Erythroblast (primary cell): ENCODE data around the gene DDX3X.
A peak's percentile ranks its signal among the peaks of the same experiment; 100 is the strongest.

ENCODE experiments used
- GATA1 ChIP-seq: IDR thresholded peaks from 2 replicates; pipeline ENCODE4 v1.6.1; 2011; ENCODE audit warnings: low read depth, mild to moderate bottlenecking, control low read depth, low read length, moderate library complexity
- POLR2A ChIP-seq: IDR thresholded peaks from 2 replicates; pipeline ENCODE4 v1.6.1; 2011; ENCODE audit warnings: mild to moderate bottlenecking, low read length

GRCh38 chrX:41333744-41334362 lies at the start of gene DDX3X:
- TF ChIP-seq POLR2A (peak; percentile 100), GATA1 (no peak)
